ENCODE data around the gene SERINC5. TPM values are rescaled to one million over a fixed set of nuclear protein-coding genes. Genes with fewer than 3 reads are reported as not detected.

SERINC5 gene
- 100 to 1,000 TPM; 116 to 128 TPM for total RNA-seq

DNA sequence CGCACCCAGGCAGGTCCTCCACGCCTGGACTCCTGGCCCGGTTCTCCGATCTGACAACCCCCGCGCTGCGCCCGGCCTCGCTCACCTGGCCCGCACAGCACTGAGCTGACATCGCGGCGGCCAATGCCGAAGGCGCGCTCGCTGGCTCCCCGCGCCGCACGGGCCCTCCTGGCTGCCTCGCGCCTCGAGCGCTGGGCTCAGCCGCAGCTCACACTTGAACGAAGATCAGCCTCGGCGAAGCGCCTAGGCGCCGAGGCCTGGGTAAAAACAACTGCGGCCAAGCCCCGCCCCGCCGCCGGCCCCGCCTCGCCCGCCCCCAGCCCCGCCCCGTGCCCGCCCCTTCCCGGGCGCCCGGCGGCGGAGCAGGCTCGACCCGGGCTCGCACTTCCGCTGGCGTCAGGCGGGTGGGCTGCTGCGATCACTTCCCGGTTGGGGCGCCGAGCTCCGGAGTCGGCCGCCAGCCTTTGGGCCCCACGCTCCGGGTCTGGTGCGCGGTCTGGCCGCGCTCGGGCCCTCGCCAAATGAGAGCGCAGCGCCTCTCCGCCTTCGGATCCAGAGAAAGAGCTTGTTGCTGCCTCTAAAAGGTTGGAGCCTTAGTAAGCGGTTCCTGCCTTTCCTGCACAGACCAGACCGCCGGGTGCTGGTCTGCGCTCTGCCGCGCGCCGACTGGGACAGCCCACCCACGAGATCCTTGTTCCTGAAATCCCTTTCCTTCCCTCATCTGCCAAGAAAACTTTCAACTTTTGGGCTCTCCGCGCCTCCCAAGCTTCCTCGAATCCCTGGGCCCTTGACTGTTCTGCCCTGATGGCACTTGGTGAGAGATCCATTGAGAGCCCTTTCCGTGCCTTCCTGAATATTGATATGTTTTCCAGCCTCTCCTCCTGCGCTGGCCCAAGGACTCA, at the start of gene SERINC5:
TSS of gene SERINC5 (minus strand) at position 238 of the 902 bp plus-strand sequence. CDS start at position 112, 126 bp downstream.

Other genes starting within 250 kb of the SERINC5 start
- gene THBS4, start 220.7 kb downstream of the SERINC5 start, total RNA-seq, result under 1 TPM; under 0.01 to 0.69 TPM
- not detected for gene SPZ1, start 64.0 kb upstream of the SERINC5 start, total RNA-seq
- gene ZFYVE16, start 152.0 kb upstream of the SERINC5 start, total RNA-seq, result 100 to 1,000 TPM; 212 to 270 TPM
- gene FAM151B, start 232.1 kb upstream of the SERINC5 start, total RNA-seq, result 1 to 10 TPM; 5.2 to 7.0 TPM